Endothelial cell of umbilical vein (primary cell): ENCODE measurements around the gene TRMT11. TPM values are rescaled to one million over a fixed set of nuclear protein-coding genes. Genes with fewer than 3 reads are reported as not detected.
A peak's percentile ranks its signal among the peaks of the same experiment; 100 is the strongest.

Experiments used
- BruUV-seq: library from RNA; stranded (reverse); fragments of 400-500 nt; replicated peaks from 2 replicates; lab custom pipeline; 2021; lab: Mats Ljungman, UMichigan
- CTCF ChIA-PET: fragments of 300-600, 350-600 bp; sonication (Branson Sonifier 250); formaldehyde crosslinking; loops from one replicate; lab custom pipeline; 2021; ENCODE audit warnings: antibody characterized with exemption, inconsistent platforms; lab: Charles Lee
- POLR2A ChIA-PET: fragments of 300-600, 350-600 bp; sonication (Branson Sonifier 250); formaldehyde crosslinking; loops from one replicate; lab custom pipeline; 2021; ENCODE audit warnings: antibody characterized with exemption, inconsistent platforms; lab: Charles Lee
- DNase-seq: peaks from one replicate; pipeline ENCODE4 v3.0.0-alpha.2; 2011; ENCODE audit warnings: low read depth, low spot score
- FAIRE-seq: peaks from 2 replicates; lab custom pipeline; 2011; peaks lifted over from hg19 to GRCh38; lab: Jason Lieb, UNC
- H2AFZ ChIP-seq: 2 replicates; pipeline ENCODE4 v1.6.0; 2012; ENCODE audit warnings: low read depth, low read length, control low read depth, inconsistent platforms
- H3K27ac ChIP-seq: 2 replicates; pipeline ENCODE4 v1.5.1; 2011; ENCODE audit warnings: low read depth, mild to moderate bottlenecking, control low read depth, low read length, moderate library complexity; ENCODE audit not compliant: insufficient read depth
- H3K27me3 ChIP-seq, 2 experiments: 2 replicates each; pipeline versions ENCODE4 v1.6.0 to v1.6.1; 2011; ENCODE audit warnings: low read length in 2 of 2, mixed read lengths in 1 of 2; ENCODE audit not compliant: control insufficient read depth in 2 of 2, insufficient read depth in 2 of 2
- H3K36me3 ChIP-seq, 2 experiments: 2 replicates in 1 of 2; 3 replicates in 1 of 2; pipeline ENCODE4 v1.5.1; 2011; ENCODE audit warnings: low read length in 2 of 2, mild to moderate bottlenecking in 1 of 2, moderate library complexity in 1 of 2; ENCODE audit not compliant: control insufficient read depth in 2 of 2, insufficient read depth in 2 of 2; ENCODE audit errors: extremely low read depth in 1 of 2
- H3K4me1 ChIP-seq: 3 replicates; pipeline ENCODE4 v1.5.1; 2011; ENCODE audit warnings: mild to moderate bottlenecking, low read length; ENCODE audit not compliant: control insufficient read depth, insufficient read depth; ENCODE audit errors: extremely low read depth
- H3K4me2 ChIP-seq: 2 replicates; pipeline ENCODE4 v1.6.1; 2011; ENCODE audit warnings: low read length, control low read depth, mixed read lengths; ENCODE audit not compliant: insufficient read depth
- H3K4me3 ChIP-seq, 3 experiments: fragments of 200-600 bp in 1 of 3; sonication (generic), shearing (Covaris generic) in 1 of 3; replicated peaks in 1 of 3; 2 replicates each; pipeline ENCODE4 v1.5.1; 2011 to 2016; ENCODE audit warnings: control low read depth in 3 of 3, low read length in 3 of 3, mild to moderate bottlenecking in 2 of 3, inconsistent platforms in 1 of 3, low read depth in 1 of 3, moderate library complexity in 1 of 3; ENCODE audit not compliant: insufficient read depth in 1 of 3
- H3K79me2 ChIP-seq: 2 replicates; pipeline ENCODE4 v1.6.0; 2012; ENCODE audit warnings: low read length, inconsistent platforms; ENCODE audit not compliant: control insufficient read depth, insufficient read depth
- H3K9ac ChIP-seq: replicated peaks from 2 replicates; pipeline ENCODE3; 2011; ENCODE audit warnings: low read length, control low read depth; ENCODE audit not compliant: insufficient read depth; ENCODE audit errors: extremely low read depth
- H3K9me1 ChIP-seq: replicated peaks from 3 replicates; pipeline ENCODE4 v1.6.0; 2011; ENCODE audit warnings: mild to moderate bottlenecking, low read length; ENCODE audit not compliant: control insufficient read depth, insufficient read depth; ENCODE audit errors: extremely low read depth
- H3K9me3 ChIP-seq: replicated peaks from 2 replicates; pipeline ENCODE4 v1.5.1; 2012; ENCODE audit warnings: low read length, inconsistent platforms; ENCODE audit not compliant: control insufficient read depth, insufficient read depth
- H4K20me1 ChIP-seq: replicated peaks from 2 replicates; pipeline ENCODE3; 2011; ENCODE audit warnings: mild to moderate bottlenecking, low read length; ENCODE audit not compliant: control insufficient read depth, insufficient read depth; ENCODE audit errors: extremely low read depth
- EZH2 ChIP-seq: IDR thresholded peaks from 2 replicates; pipeline ENCODE4 v1.6.1; 2012; ENCODE audit warnings: borderline replicate concordance, low read depth, mild to moderate bottlenecking, moderate library complexity, low read length, inconsistent platforms; ENCODE audit not compliant: severe bottlenecking
- FOS ChIP-seq: IDR thresholded peaks from 2 replicates; pipeline ENCODE4 v1.6.1; 2011; ENCODE audit warnings: mild to moderate bottlenecking, low read length, moderate library complexity, borderline replicate concordance; ENCODE audit not compliant: insufficient read depth
- GATA2 ChIP-seq: IDR thresholded peaks from 2 replicates; pipeline ENCODE4 v1.7.0; 2011; ENCODE audit warnings: low read depth, mild to moderate bottlenecking, moderate library complexity, mixed read lengths, low read length; ENCODE audit not compliant: insufficient read length, insufficient read depth
- JUN ChIP-seq: IDR thresholded peaks from 2 replicates; pipeline ENCODE4 v1.6.1; 2011; ENCODE audit warnings: borderline replicate concordance, low read depth; ENCODE audit not compliant: insufficient read length, insufficient read depth
- MYC ChIP-seq: IDR thresholded peaks from one replicate; pipeline ENCODE4 v1.6.1; 2011; ENCODE audit warnings: mild to moderate bottlenecking, low read depth, low read length
- POLR2A ChIP-seq: IDR thresholded peaks from 2 replicates; pipeline ENCODE4 v1.6.1; 2012; ENCODE audit warnings: low read depth, mild to moderate bottlenecking, control low read depth, low read length
- POLR2AphosphoS5 ChIP-seq: IDR thresholded peaks from 2 replicates; pipeline ENCODE4 v1.6.1; 2012; ENCODE audit warnings: low read depth, mild to moderate bottlenecking, control low read depth, low read length, moderate library complexity; ENCODE audit not compliant: insufficient read depth
- dilution Hi-C: fragments of 300-500 bp; cut with MboI; formaldehyde crosslinking; loops from one replicate; pipeline ENCODE4 v1.15.0; 2019; ENCODE audit warnings: low sequenced_read_pairs; ENCODE audit not compliant: extremely low pct_ligation_motif_present
- intact Hi-C: fragments of 100-400 bp; cut with micrococcal nuclease; formaldehyde crosslinking; loops from one replicate; pipeline ENCODE4 v1.10.0; 2022
- polyA plus RNA-seq, 4 experiments: library from polyadenylated mRNA; depleted of rRNA in 3 of 4; stranded (reverse) in 3 of 4; unstranded in 1 of 4; fragments of >200 nt; gene quantifications; 2 replicates each; pipeline versions ENCODE4 v1.2.1 to v1.2.3, GENCODE V29; 2011 to 2012; ENCODE audit warnings: missing spikeins in 1 of 4
- total RNA-seq: library from RNA; stranded (reverse); gene quantifications from 2 replicates; pipeline ENCODE4 v1.2.3, GENCODE V29; 2021
- TF ChIP-seq, protein P1 (sequence below): IDR thresholded peaks from 2 replicates; pipeline ENCODE4 v1.6.1; 2011; ENCODE audit not compliant: insufficient read depth, insufficient read length
- TF ChIP-seq, protein P2 (sequence below), 2 donors: IDR thresholded peaks; 1 replicate in 1 of 2; 2 replicates in 1 of 2; pipeline ENCODE4 v1.5.1; 2011; ENCODE audit warnings: low read length in 2 of 2, mild to moderate bottlenecking in 2 of 2, moderate library complexity in 2 of 2, control low read depth in 1 of 2, inconsistent platforms in 1 of 2, low read depth in 1 of 2; ENCODE audit not compliant: insufficient read depth in 1 of 2; ENCODE audit errors: extremely low read depth in 1 of 2

The TRMT11 gene
- total and polyA plus RNA-seq, 2 donors (not counting 3 experiments of a cell fraction or from before 2014, with no cell fraction given) = 5.1 to 10.7 TPM

DNA sequence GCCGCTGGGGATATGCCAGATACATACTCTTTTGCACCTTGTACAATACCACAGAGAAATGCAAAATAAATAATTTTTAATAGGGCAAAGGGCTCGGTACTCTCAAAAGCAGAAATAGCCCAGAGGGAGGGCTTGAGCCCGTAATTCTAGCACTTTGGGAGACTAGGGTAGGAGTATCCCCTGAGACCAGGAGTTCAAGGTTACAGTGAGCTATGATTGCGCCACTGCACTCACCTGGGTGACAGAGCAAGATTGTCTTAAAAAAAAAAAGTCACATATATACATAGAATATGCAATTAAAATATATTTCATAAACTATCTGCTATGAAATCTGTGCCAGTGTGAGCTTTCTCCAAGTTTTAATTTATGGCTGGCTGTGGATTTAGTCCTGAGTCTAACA, 818 bp upstream of the TRMT11 start:
- POLR2A ChIA-PET = interaction anchor here (1.1 to 1.7 kb wide), 2 partner anchors 79 to 195 kb away, joined by 3 to 7 read pairs; partner anchors contain the start of gene NCOA7
- peak overlapping the region; percentile 95 for H2AFZ ChIP-seq
- H3K9me1 ChIP-seq = no peaks in the 10 kb centered on the region
- peaks cover 20% of the 10 kb centered on the region for H3K79me2 ChIP-seq
- no peak for FAIRE-seq
- H3K9ac ChIP-seq = peak overlapping the region; percentile 79
- no peak overlapping the region for H3K27ac ChIP-seq
- TF ChIP-seq, protein P1, sequence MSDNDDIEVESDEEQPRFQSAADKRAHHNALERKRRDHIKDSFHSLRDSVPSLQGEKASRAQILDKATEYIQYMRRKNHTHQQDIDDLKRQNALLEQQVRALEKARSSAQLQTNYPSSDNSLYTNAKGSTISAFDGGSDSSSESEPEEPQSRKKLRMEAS = no peak
- TF ChIP-seq FOS (no peak), GATA2 (no peak), POLR2A (no peak), EZH2 (no peak), JUN (no peak), MYC (no peak), POLR2AphosphoS5 (no peak)
- TF ChIP-seq, protein P2, sequence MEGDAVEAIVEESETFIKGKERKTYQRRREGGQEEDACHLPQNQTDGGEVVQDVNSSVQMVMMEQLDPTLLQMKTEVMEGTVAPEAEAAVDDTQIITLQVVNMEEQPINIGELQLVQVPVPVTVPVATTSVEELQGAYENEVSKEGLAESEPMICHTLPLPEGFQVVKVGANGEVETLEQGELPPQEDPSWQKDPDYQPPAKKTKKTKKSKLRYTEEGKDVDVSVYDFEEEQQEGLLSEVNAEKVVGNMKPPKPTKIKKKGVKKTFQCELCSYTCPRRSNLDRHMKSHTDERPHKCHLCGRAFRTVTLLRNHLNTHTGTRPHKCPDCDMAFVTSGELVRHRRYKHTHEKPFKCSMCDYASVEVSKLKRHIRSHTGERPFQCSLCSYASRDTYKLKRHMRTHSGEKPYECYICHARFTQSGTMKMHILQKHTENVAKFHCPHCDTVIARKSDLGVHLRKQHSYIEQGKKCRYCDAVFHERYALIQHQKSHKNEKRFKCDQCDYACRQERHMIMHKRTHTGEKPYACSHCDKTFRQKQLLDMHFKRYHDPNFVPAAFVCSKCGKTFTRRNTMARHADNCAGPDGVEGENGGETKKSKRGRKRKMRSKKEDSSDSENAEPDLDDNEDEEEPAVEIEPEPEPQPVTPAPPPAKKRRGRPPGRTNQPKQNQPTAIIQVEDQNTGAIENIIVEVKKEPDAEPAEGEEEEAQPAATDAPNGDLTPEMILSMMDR (IDR thresholded peaks at IDR 0.05; ENCODE audit: extremely low read depth in 1 of 2, insufficient read depth in 1 of 2, low read depth in 1 of 2, low read length in 2 of 2) = no peak
- H3K4me3 ChIP-seq = peak overlapping the region in 2 of 3 experiments; percentile 55 to 82
- H3K4me1 ChIP-seq = peaks cover 14% of the 10 kb centered on the region
- H3K4me2 ChIP-seq = peak overlapping the region; percentile 95
- H3K36me3 ChIP-seq = no peaks in the 10 kb centered on the region
- H3K27me3 ChIP-seq = no peaks in the 10 kb centered on the region
- CTCF ChIA-PET = interaction anchor here (0.9 to 1.8 kb wide), 5 partner anchors 10 to 194 kb away, joined by 3 to 22 read pairs (median 14); partner anchors contain the start of genes HINT3 and NCOA7
- no TSS peak for BruUV-seq
- dilution Hi-C loops = no loop called here
- intact Hi-C loops = no loop called here
- no peaks in the 10 kb centered on the region for H3K9me3 ChIP-seq
- H4K20me1 ChIP-seq = no peaks in the 10 kb centered on the region
- DNase-seq = no peak
